GM23338 (cell line): Measurements from ENCODE around the gene KCNH4.

Experiments
- CREB1 ChIP-seq: fragments of 250-450 bp; sonication (Bioruptor Pico); IDR thresholded peaks from 2 replicates; pipeline ENCODE4 v1.5.0; 2020; ENCODE audit warnings: low read depth, mild to moderate bottlenecking, moderate library complexity
- CTCF ChIP-seq, 2 experiments: fragments of 200-600 bp in 1 of 2; sonication (generic) in 1 of 2; conservative IDR thresholded peaks; 2 replicates each; pipeline versions ENCODE4 v1.5.1 to v1.6.1; 2016 to 2017; ENCODE audit warnings: antibody characterized with exemption in 2 of 2, low read depth in 2 of 2, mild to moderate bottlenecking in 2 of 2, moderate library complexity in 1 of 2
- EZH2phosphoT487 ChIP-seq: fragments of 200-600 bp; sonication (generic); IDR thresholded peaks from one replicate; pipeline ENCODE4 v1.8.1; 2018; ENCODE audit warnings: antibody characterized with exemption; ENCODE audit not compliant: unreplicated experiment
- JUNB ChIP-seq: IDR thresholded peaks from one replicate; pipeline ENCODE4 v1.6.1; 2016; ENCODE audit warnings: antibody characterized with exemption; ENCODE audit not compliant: unreplicated experiment
- POLR2AphosphoS5 ChIP-seq: IDR thresholded peaks from 2 replicates; pipeline ENCODE4 v1.6.1; 2016; ENCODE audit warnings: antibody characterized with exemption, low read depth
- STAT1 ChIP-seq: IDR thresholded peaks from one replicate; pipeline ENCODE4 v1.6.1; 2016; ENCODE audit warnings: antibody characterized with exemption; ENCODE audit not compliant: unreplicated experiment
- TF ChIP-seq, protein P1 (sequence below): IDR thresholded peaks from one replicate; pipeline ENCODE4 v1.6.1; 2018; ENCODE audit warnings: antibody characterized with exemption; ENCODE audit not compliant: unreplicated experiment

GRCh38 chr17:42118545-42118944 is 62.4 kb downstream of the KCNH4 start:
- TF ChIP-seq CTCF (conservative IDR thresholded peaks at IDR 0.05; ENCODE audit: low read depth in 2 of 2) = peak; percentile 65 to 78
- no peak for TF ChIP-seq CREB1 (CRISPR knock-in tag)
- no peak for TF ChIP-seq STAT1
- no peak for TF ChIP-seq JUNB
- no peak for TF ChIP-seq EZH2phosphoT487
- no peak for TF ChIP-seq POLR2AphosphoS5
- TF ChIP-seq, protein P1, sequence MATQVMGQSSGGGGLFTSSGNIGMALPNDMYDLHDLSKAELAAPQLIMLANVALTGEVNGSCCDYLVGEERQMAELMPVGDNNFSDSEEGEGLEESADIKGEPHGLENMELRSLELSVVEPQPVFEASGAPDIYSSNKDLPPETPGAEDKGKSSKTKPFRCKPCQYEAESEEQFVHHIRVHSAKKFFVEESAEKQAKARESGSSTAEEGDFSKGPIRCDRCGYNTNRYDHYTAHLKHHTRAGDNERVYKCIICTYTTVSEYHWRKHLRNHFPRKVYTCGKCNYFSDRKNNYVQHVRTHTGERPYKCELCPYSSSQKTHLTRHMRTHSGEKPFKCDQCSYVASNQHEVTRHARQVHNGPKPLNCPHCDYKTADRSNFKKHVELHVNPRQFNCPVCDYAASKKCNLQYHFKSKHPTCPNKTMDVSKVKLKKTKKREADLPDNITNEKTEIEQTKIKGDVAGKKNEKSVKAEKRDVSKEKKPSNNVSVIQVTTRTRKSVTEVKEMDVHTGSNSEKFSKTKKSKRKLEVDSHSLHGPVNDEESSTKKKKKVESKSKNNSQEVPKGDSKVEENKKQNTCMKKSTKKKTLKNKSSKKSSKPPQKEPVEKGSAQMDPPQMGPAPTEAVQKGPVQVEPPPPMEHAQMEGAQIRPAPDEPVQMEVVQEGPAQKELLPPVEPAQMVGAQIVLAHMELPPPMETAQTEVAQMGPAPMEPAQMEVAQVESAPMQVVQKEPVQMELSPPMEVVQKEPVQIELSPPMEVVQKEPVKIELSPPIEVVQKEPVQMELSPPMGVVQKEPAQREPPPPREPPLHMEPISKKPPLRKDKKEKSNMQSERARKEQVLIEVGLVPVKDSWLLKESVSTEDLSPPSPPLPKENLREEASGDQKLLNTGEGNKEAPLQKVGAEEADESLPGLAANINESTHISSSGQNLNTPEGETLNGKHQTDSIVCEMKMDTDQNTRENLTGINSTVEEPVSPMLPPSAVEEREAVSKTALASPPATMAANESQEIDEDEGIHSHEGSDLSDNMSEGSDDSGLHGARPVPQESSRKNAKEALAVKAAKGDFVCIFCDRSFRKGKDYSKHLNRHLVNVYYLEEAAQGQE = no peak
